Measurements from ENCODE around the gene MYL7.

Gene MYL7

DNA sequence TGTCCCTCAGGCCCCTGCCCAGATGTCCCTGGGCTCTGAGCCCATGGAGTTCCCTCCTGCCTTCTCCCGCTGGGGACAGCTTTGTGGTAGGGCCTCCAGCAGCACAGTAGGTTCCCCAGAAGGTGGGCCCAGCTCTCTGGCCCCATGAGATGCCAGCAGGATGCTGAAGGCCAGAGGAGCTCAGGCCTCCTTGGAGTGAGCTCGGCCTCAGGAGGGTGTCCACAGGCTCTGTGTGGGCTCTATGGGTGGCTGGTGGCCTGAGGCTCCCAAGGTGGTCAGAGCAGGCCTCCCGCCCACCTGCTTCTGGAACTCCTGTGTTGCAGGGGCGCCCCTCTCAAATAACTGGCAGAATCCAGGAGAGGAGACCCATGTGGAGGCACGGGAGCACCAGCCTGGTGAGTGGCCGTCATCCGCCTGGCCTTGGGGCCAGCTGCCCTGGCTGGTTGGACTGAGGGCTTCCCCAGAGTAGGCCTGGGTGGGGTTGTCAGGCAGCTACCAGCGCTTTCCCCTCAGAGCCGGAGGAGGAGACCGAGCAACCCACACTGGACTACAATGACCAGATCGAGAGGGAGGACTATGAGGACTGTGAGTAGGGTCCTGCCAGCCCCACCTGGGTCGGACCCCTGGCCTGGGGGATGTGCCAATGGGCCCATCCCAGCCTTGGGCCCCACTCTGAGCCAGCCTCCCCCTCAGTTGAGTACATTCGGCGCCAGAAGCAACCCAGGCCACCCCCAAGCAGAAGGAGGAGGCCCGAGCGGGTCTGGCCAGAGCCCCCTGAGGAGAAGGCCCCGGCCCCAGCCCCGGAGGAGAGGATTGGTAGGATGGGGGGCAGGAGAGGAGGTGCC, 33.8 kb downstream of the MYL7 start:
- H3K27ac ChIP-seq (ENCODE audit: low read depth, low read length), result no peak overlapping the region
- H3K27me3 ChIP-seq (ENCODE audit: control insufficient read depth, insufficient read depth, low read length), result peaks cover 4% of the 10 kb centered on the region
- peaks cover 4% of the 10 kb centered on the region for H3K4me1 ChIP-seq (ENCODE audit: control insufficient read depth, insufficient read depth, low read length)
- H3K9ac ChIP-seq (ENCODE audit: low read length), result no peak overlapping the region
- H3K4me3 ChIP-seq (ENCODE audit: low read length), result no peak overlapping the region
- H3K36me3 ChIP-seq (ENCODE audit: control insufficient read depth, insufficient read depth, low read length), result no peaks in the 10 kb centered on the region

DNA sequence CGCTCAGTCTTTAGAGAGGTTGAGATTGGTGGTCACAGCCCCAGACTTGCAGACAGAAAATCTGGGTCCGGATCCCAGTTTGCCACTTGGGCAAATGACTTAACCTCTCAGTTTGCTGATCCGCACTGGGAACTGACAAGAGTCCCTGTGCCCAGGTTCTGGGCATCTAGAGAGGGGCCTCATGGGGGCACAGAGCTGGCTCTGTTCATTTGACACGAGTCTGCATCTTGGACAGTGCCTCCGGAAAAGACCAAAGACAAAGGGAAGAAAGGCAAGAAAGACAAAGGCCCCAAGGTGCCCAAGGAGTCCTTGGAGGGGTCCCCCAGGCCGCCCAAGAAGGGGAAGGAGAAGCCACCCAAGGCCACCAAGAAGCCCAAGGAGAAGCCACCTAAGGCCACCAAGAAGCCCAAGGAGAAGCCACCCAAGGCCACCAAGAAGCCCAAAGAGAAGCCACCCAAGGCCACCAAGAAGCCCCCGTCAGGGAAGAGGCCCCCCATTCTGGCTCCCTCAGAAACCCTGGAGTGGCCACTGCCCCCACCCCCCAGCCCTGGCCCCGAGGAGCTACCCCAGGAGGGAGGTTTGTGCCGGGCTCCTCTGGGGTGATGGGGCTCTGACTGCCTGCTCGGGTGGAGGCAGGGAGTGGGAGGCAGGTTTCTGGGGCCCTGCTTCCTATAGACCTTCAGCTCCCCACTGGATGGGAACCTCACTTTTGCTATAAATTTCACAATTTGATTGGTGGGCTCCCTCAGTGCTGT, 34.6 kb downstream of the MYL7 start:
- Histone ChIP-seq H3K36me3 (ENCODE audit: control insufficient read depth, insufficient read depth, low read length) (no peaks in the 10 kb centered on the region), H3K27me3 (ENCODE audit: control insufficient read depth, insufficient read depth, low read length) (peaks cover 4% of the 10 kb centered on the region), H3K9ac (ENCODE audit: low read length) (no peak overlapping the region), H3K27ac (ENCODE audit: low read depth, low read length) (no peak overlapping the region), H3K4me3 (ENCODE audit: low read length) (peak overlapping the region; percentile 80), H3K4me1 (ENCODE audit: control insufficient read depth, insufficient read depth, low read length) (peaks cover 4% of the 10 kb centered on the region)

DNA sequence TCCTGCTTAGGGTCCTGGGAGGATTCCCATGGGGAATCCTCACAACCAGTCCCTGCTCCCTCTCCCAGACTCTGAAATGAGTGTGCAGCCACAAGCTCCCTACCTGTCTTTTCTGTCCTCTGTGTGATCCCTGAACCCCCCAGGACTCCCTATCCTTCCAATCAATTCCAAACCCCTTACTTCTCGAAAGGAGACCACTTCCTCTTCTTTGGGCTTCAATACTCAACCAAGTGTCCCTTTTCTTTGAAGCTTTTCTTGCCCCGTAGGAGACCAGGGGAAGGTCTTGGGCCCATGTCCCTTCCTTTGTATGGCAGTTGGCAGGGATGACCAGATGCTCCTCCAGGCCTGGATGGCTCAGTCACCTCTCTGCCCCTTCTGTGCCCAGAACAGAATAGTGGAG, 35.3 kb downstream of the MYL7 start:
- H3K27me3 ChIP-seq (ENCODE audit: control insufficient read depth, insufficient read depth, low read length), result peaks cover 4% of the 10 kb centered on the region
- no peaks in the 10 kb centered on the region for H3K36me3 ChIP-seq (ENCODE audit: control insufficient read depth, insufficient read depth, low read length)
- no peak overlapping the region for H3K9ac ChIP-seq (ENCODE audit: low read length)
- H3K4me3 ChIP-seq (ENCODE audit: low read length), result peak overlapping the region; percentile 80
- H3K4me1 ChIP-seq (ENCODE audit: control insufficient read depth, insufficient read depth, low read length), result peaks cover 4% of the 10 kb centered on the region
- peak overlapping the region; percentile 37 for H3K27ac ChIP-seq (ENCODE audit: low read depth, low read length)

DNA sequence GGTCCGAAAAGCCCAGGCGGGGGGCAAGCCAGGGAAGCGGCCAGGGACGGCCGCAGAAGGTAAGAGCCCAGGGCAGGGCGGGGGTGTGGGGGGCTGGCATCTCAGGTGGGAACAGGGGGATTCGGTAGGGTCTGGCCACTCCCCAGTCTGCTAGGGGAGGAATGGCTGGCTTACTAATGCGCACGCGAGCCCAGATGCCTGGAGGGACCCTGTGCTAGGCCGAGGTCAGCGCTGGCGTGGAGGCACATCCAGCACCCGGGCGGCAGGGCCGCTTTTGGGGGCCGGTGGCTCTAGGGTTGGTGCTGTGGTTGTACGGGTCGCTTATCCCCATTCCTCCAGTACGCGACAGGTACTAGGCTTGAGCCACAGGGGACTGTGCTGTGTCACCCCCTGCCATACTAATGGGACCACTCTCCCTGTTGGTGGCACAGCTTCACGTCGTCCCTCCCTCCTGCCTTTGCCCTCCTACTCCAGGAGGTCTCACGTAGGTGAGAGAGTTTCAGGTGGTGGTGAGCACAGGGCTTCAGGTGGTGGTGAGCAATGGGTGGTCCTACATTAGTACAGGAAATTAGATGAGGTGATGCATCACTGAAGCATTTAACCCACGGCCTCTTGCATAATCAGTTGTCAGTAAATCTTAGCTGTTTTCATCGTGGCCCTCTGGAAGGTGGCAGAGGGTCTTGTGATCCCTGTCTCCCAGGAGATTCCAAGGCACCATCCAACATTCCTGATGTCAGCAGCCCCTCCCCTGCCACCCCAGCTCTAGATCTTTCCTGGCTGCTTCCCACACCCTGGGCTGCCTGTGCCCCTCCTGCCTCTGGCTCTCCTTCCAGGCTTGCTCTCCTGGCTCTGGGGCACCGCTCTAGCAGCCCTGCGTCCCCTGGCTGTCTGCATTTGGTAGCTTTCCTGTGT, 36.0 kb downstream of the MYL7 start:
- Histone ChIP-seq H3K36me3 (ENCODE audit: control insufficient read depth, insufficient read depth, low read length) (no peaks in the 10 kb centered on the region), H3K27ac (ENCODE audit: low read depth, low read length) (peak overlapping the region; percentile 76), H3K9ac (ENCODE audit: low read length) (peak overlapping the region; percentile 30), H3K4me3 (ENCODE audit: low read length) (peak overlapping the region; percentile 80), H3K27me3 (ENCODE audit: control insufficient read depth, insufficient read depth, low read length) (peaks cover 4% of the 10 kb centered on the region), H3K4me1 (ENCODE audit: control insufficient read depth, insufficient read depth, low read length) (peaks cover 4% of the 10 kb centered on the region)

DNA sequence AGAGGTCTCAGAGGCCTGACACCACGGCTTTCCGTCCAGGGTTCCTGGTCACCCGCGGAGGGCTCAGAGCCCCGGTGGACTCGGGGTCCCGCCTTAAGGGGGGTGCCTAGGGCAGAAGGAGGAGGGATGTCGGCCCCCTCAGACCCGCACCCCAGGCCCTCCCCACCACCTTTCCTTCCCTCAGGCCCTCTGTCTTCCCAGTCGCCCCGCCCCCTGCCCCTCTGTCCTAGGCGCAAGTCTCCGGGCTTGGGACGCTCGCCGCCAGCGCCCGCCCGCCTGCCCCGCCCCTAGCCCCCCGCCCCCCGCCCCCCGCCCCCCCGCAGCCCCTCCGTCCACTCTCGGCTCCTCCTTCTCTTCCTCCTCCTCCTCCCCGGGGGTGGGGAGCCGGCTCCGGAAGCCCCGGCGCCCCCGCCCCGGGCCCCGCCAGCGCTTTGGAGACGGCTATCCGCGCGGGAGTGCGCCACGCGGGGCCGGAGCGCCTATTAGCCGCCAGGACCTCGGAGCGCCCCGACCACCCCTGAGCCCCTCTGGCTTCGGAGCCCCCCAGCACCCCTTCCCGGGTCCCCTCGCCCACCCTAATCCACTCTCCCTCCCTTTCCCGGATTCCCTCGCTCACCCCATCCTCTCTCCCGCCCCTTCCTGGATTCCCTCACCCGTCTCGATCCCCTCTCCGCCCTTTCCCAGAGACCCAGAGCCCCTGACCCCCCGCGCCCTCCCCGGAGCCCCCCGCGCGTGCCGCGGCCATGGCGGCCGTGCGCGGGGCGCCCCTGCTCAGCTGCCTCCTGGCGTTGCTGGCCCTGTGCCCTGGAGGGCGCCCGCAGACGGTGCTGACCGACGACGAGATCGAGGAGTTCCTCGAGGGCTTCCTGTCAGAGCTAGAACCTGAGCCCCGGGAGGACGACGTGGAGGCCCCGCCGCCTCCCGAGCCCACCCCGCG, 36.9 kb downstream of the MYL7 start, which contains the start of gene AEBP1:
Gene AEBP1 (plus strand): TSS at position 423 of the 937 bp plus-strand sequence. CDS start 321 bp downstream, at position 744.
- Histone ChIP-seq H3K27me3 (ENCODE audit: control insufficient read depth, insufficient read depth, low read length) (peaks cover 4% of the 10 kb centered on the region), H3K9ac (ENCODE audit: low read length) (peak within 1 kb of the TSS; percentile 30), H3K4me3 (ENCODE audit: low read length) (peak within 1 kb of the TSS; percentile 80), H3K4me1 (ENCODE audit: control insufficient read depth, insufficient read depth, low read length) (peaks cover 4% of the 10 kb centered on the region), H3K27ac (ENCODE audit: low read depth, low read length) (peak within 1 kb of the TSS; percentile 76), H3K36me3 (ENCODE audit: control insufficient read depth, insufficient read depth, low read length) (no peaks in the 10 kb centered on the region)

DNA sequence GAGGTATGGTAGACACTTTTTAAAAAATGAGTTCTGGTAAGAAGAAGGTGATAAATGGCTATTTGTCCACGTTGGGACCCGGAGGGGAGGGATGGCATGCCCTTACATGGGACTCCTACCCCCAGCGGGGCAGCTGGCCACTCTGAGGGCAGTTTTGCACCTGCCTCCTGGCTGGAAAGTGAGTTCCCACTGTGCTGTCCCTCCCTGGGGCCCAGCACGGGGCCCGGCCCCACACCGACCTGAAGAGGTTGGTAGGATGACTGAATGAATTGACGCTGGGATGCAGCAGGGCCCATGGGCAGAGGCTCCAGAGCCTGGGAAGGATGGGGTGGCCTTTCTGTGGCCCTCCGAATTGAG, 37.6 kb downstream of the MYL7 start:
- Histone ChIP-seq H3K36me3 (ENCODE audit: control insufficient read depth, insufficient read depth, low read length) (no peaks in the 10 kb centered on the region), H3K4me3 (ENCODE audit: low read length) (no peak overlapping the region), H3K27ac (ENCODE audit: low read depth, low read length) (peak overlapping the region; percentile 27), H3K9ac (ENCODE audit: low read length) (no peak overlapping the region), H3K4me1 (ENCODE audit: control insufficient read depth, insufficient read depth, low read length) (peaks cover 4% of the 10 kb centered on the region), H3K27me3 (ENCODE audit: control insufficient read depth, insufficient read depth, low read length) (peaks cover 4% of the 10 kb centered on the region)

DNA sequence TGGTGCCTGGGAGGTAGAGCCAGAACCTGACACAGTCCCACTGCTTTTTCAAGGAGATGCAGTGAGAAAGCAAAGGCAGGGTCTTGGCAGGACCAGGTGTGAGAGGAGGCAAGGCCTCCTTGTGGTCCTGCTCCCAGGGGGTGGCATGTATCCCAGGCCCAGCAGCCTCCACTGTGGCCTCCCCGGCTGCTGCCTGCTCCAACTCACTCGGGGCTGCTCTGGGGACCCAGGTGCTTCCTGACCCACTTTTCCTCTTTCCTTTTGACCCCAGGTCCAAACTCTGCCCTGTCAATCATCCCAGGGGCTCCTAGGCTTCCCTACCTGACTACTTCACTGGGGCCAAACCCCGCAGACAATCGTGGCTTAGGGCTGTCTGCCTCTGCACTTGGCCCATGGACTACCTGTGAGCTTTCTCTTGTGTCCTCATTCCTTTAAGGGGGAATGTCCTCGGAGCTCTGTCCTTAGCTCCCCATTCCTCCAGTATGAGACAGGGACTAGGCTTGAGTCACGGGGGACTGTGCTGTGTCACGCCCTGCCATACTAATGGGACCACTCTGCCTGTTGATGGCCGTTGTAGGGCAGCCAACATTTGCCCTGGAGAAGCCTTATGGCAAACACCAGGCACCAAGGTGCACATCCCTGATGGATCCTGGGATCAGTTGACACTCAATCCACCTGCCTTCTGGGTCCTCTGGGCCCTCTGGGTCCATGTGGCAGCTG, 38.1 kb downstream of the MYL7 start:
- Histone ChIP-seq H3K4me3 (ENCODE audit: low read length) (no peak overlapping the region), H3K27ac (ENCODE audit: low read depth, low read length) (peak overlapping the region; percentile 27), H3K4me1 (ENCODE audit: control insufficient read depth, insufficient read depth, low read length) (peaks cover 4% of the 10 kb centered on the region), H3K36me3 (ENCODE audit: control insufficient read depth, insufficient read depth, low read length) (no peaks in the 10 kb centered on the region), H3K27me3 (ENCODE audit: control insufficient read depth, insufficient read depth, low read length) (peaks cover 4% of the 10 kb centered on the region), H3K9ac (ENCODE audit: low read length) (no peak overlapping the region)

DNA sequence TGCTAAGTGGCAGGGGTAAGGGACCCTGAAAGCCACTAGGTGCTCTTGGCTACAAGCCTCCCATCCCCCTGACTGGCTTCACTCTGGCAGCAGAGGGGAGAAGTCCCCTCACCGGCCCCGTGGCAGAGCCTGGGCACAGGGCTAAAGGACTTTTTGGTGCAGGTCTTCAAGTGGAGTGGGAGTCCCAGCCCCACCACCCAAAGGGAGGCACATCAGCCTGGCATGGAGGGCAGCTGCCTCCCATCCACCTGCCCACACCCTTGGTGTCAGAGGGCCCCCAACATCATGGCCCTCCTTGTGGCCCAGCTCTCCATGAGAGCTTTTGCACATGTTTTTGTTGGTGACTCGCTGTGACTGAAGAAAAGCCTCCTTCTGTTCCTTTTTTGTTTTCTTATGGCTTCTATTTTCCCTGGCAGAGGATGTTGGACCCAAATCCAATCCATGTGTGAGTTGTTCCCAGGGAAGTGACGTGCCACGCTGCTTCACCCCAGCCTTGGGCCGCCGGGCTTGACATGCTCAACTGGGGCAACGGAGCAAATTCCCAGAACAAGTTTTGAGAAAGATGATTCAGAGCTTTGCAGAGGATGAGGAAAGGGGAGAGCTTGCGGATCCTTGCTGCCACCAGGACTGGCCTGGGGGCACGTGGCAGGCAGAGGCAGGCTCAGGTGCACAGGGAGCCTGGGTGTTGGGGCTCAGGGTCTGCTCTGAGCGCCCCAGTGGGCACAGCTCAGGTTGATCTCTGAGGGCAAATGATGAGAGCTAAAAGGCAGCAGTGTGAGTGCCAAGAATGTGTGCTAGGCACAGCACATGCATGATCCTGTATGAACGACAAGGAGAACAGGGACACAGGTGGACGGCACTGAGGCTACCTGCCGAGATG, 38.9 kb downstream of the MYL7 start:
- H3K27me3 ChIP-seq (ENCODE audit: control insufficient read depth, insufficient read depth, low read length), result peaks cover 4% of the 10 kb centered on the region
- H3K4me1 ChIP-seq (ENCODE audit: control insufficient read depth, insufficient read depth, low read length), result peaks cover 4% of the 10 kb centered on the region
- H3K9ac ChIP-seq (ENCODE audit: low read length), result no peak overlapping the region
- H3K4me3 ChIP-seq (ENCODE audit: low read length), result no peak overlapping the region
- H3K27ac ChIP-seq (ENCODE audit: low read depth, low read length), result peak overlapping the region; percentile 21
- no peaks in the 10 kb centered on the region for H3K36me3 ChIP-seq (ENCODE audit: control insufficient read depth, insufficient read depth, low read length)

DNA sequence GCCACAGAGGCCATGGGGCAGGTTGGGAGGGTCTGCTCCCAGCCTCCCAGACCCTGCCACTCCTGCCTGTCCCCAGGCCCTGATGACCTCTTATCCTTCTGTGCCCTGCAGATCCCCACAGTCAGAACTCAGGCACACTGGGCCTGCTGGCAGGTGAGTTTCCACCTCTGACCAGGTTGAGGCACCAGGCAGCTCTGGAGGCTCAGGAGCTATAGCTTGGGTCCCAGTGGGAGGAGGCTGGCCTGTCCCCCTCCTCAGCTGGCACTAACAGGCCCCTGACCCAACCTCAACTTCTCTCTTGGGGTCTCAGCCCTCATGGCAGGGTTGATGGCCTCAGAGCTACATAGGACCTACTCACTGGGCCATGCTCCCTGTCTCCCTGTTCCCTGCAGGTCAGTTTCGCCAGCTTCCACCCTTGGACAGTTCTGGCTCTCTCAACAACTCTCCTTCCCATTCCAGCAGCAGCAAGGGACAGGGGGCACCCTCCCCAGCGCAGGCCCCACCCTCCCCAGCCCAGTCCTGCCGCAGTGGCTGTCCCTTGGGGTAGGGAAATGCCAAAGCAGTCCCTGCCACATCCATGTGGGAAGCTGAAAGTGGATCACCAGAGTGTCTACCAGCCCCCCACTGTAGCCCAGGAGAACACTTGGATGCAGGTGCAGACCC, 39.7 kb downstream of the MYL7 start:
- Histone ChIP-seq H3K9ac (ENCODE audit: low read length) (no peak overlapping the region), H3K36me3 (ENCODE audit: control insufficient read depth, insufficient read depth, low read length) (no peaks in the 10 kb centered on the region), H3K4me3 (ENCODE audit: low read length) (no peak overlapping the region), H3K27me3 (ENCODE audit: control insufficient read depth, insufficient read depth, low read length) (peaks cover 4% of the 10 kb centered on the region), H3K4me1 (ENCODE audit: control insufficient read depth, insufficient read depth, low read length) (peaks cover 4% of the 10 kb centered on the region), H3K27ac (ENCODE audit: low read depth, low read length) (peak overlapping the region; percentile 21)
